HepG2 (cell line): Measurements from ENCODE around the gene MCRIP2. TPM values are rescaled to one million over a fixed set of nuclear protein-coding genes. Genes with fewer than 3 reads are reported as not detected.

Experiments used
- ATAC-seq: fragments of 200-7000 bp; cut with Tn5 transposase; 3 replicates; pipeline ENCODE4 v1.9.1; 2020; ENCODE audit warnings: mild to moderate bottlenecking, moderate library complexity
- BruUV-seq: library from RNA; stranded (reverse); fragments of 400-500 nt; replicated peaks from 2 replicates; lab custom pipeline; 2021; lab: Mats Ljungman, UMichigan
- CTCF ChIA-PET: fragments of 300-600 bp; formaldehyde crosslinking; extraction: SDS; loops from one replicate; lab custom pipeline; 2021; ENCODE audit warnings: low total read pairs, inconsistent platforms, low intra/inter-chr PET ratio; lab: Yijun Ruan, JAX
- POLR2A ChIA-PET: fragments of 350-600 bp; sonication (Branson Sonifier 250); formaldehyde crosslinking; loops from one replicate; lab custom pipeline; 2020; ENCODE audit warnings: antibody characterized with exemption, inconsistent platforms; lab: Yijun Ruan, JAX
- DNase-seq: peaks from one replicate; pipeline ENCODE4 v3.0.0-alpha.2; 2015; ENCODE audit warnings: low spot score
- FAIRE-seq: peaks from 3 replicates; lab custom pipeline; 2011; peaks lifted over from hg19 to GRCh38; lab: Jason Lieb, UNC
- H2AFZ ChIP-seq: one replicate; pipeline ENCODE4 v1.6.1; 2011; ENCODE audit warnings: low read length, inconsistent platforms
- H3K27ac ChIP-seq: fragments of 300-600 bp; 3 replicates; pipeline ENCODE4 v1.8.0; 2011; ENCODE audit warnings: mixed run types, mild to moderate bottlenecking, mixed read lengths, low read length, inconsistent platforms; ENCODE audit not compliant: insufficient read depth; ENCODE audit errors: extremely low read length
- H3K27me3 ChIP-seq, 2 experiments: fragments of 200-600 bp in 1 of 2; 2 replicates in 1 of 2; 3 replicates in 1 of 2; pipeline versions ENCODE4 v1.6.0 to v1.8.0; 2011; ENCODE audit warnings: low read length in 2 of 2, mild to moderate bottlenecking in 2 of 2, moderate library complexity in 2 of 2, inconsistent platforms in 1 of 2; ENCODE audit not compliant: insufficient read depth in 2 of 2, control insufficient read depth in 1 of 2
- H3K36me3 ChIP-seq, 2 experiments: fragments of 200-600 bp in 1 of 2; replicated peaks in 1 of 2; 2 replicates in 1 of 2; 3 replicates in 1 of 2; pipeline versions ENCODE4 v1.5.1 to v1.8.0; 2011; ENCODE audit warnings: low read length in 2 of 2, inconsistent platforms in 1 of 2; ENCODE audit not compliant: insufficient read depth in 2 of 2, control insufficient read depth in 1 of 2
- H3K4me1 ChIP-seq: 2 replicates; pipeline ENCODE4 v1.5.1; 2012; ENCODE audit warnings: low read length, inconsistent platforms; ENCODE audit not compliant: insufficient read depth
- H3K4me2 ChIP-seq: 2 replicates; pipeline ENCODE4 v1.6.0; 2011; ENCODE audit warnings: low read depth, low read length, inconsistent platforms
- H3K4me3 ChIP-seq, 3 experiments: fragments of 200-600 bp in 1 of 3; sonication (generic), shearing (Covaris generic) in 1 of 3; replicated peaks in 1 of 3; 2 replicates each; pipeline ENCODE4 v1.5.1; 2011 to 2016; ENCODE audit warnings: low read length in 3 of 3, inconsistent platforms in 2 of 3, low read depth in 2 of 3, mild to moderate bottlenecking in 2 of 3, control low read depth in 1 of 3, mixed read lengths in 1 of 3; ENCODE audit not compliant: insufficient read depth in 1 of 3
- H3K79me2 ChIP-seq: one replicate; pipeline ENCODE4 v1.6.1; 2011; ENCODE audit warnings: low read length, inconsistent platforms; ENCODE audit not compliant: insufficient read depth
- H3K9ac ChIP-seq: 2 replicates; pipeline ENCODE4 v1.6.0; 2011; ENCODE audit warnings: mild to moderate bottlenecking, low read depth, low read length, inconsistent platforms; ENCODE audit not compliant: insufficient read depth
- H3K9me3 ChIP-seq: 2 replicates; pipeline ENCODE4 v1.5.1; 2012; ENCODE audit warnings: mild to moderate bottlenecking, low read length
- H4K20me1 ChIP-seq: 2 replicates; pipeline ENCODE4 v1.6.0; 2011; ENCODE audit warnings: inconsistent platforms, mild to moderate bottlenecking, low read length, moderate library complexity; ENCODE audit not compliant: insufficient read depth
- AGO2 ChIP-seq: fragments of 200-400 bp; formaldehyde crosslinking; optimal IDR thresholded peaks from 2 replicates; pipeline ENCODE3; 2017; ENCODE audit warnings: mild to moderate bottlenecking, low read depth, low read length, moderate library complexity
- HNRNPL ChIP-seq: fragments of 200-400 bp; formaldehyde crosslinking; IDR thresholded peaks from 2 replicates; pipeline ENCODE4 v1.6.1; 2017; ENCODE audit warnings: mild to moderate bottlenecking, low read depth, low read length
- RBFOX2 ChIP-seq: fragments of 200-400 bp; formaldehyde crosslinking; IDR thresholded peaks from 2 replicates; pipeline ENCODE4 v1.6.1; 2017; ENCODE audit warnings: low read depth, mild to moderate bottlenecking, low read length
- RFX1 ChIP-seq: fragments of 450-650 bp; IDR thresholded peaks from 2 replicates; pipeline ENCODE4 v1.6.1; 2017
- ZNF274 ChIP-seq: sonication (generic); formaldehyde crosslinking; IDR thresholded peaks from 2 replicates; pipeline ENCODE4 v1.5.1; 2020; ENCODE audit warnings: mild to moderate bottlenecking, missing genetic modification reagents
- ZNF34 ChIP-seq: sonication (generic); formaldehyde crosslinking; IDR thresholded peaks from 2 replicates; pipeline ENCODE4 v1.4.0; 2020; ENCODE audit warnings: mild to moderate bottlenecking, missing genetic modification reagents, borderline replicate concordance
- ZNF546 ChIP-seq: sonication (generic); formaldehyde crosslinking; conservative IDR thresholded peaks from 2 replicates; pipeline ENCODE4 v1.8.1; 2023; ENCODE audit warnings: mild to moderate bottlenecking, missing genetic modification reagents
- WGBS: methylation state at CpG from one replicate; pipeline ENCODE4 v1.1.6; 2017; ENCODE audit warnings: low lambda C conversion rate; 5-methylcytosine and 5-hydroxymethylcytosine counted together
- in situ Hi-C: cut with HindIII; loops from 2 replicates; pipeline ENCODE4 v1.10.0; 2017; ENCODE audit warnings: low pct_unique_long_range_greater_than_20kb; ENCODE audit not compliant: extremely low pct_ligation_motif_present
- intact Hi-C: fragments of 100-400 bp; cut with micrococcal nuclease; formaldehyde crosslinking; loops from one replicate; pipeline ENCODE4 v1.10.0; 2022; ENCODE audit not compliant: unreplicated experiment
- polyA plus RNA-seq, 8 experiments: library from polyadenylated mRNA; depleted of rRNA in 3 of 8; stranded (reverse) in 7 of 8; unstranded in 1 of 8; fragments of >200 nt; fragmentation: Illumina TruSeq in 4 of 8; extraction: Trizol in 4 of 8; gene quantifications; 2 replicates each; pipeline versions ENCODE4 v1.2.1 to v1.2.3, GENCODE V29; 2011 to 2016; ENCODE audit warnings: low read depth in 4 of 8, missing spikeins in 1 of 8, mixed read lengths in 1 of 8; ENCODE audit not compliant: insufficient read depth in 1 of 8
- total RNA-seq, 5 experiments: library from RNA; depleted of rRNA; stranded (reverse); fragments of >200 nt; fragmentation: Illumina TruSeq; extraction: Trizol; gene quantifications; 2 replicates each; pipeline ENCODE4 v1.2.3, GENCODE V29; 2016; ENCODE audit warnings: low read depth in 1 of 5
- TF ChIP-seq, protein P1 (sequence below): sonication (generic); formaldehyde crosslinking; IDR thresholded peaks from 2 replicates; pipeline ENCODE4 v1.4.0; 2020; ENCODE audit warnings: missing genetic modification reagents, borderline replicate concordance
- TF ChIP-seq, protein P2 (sequence below): sonication (generic); formaldehyde crosslinking; IDR thresholded peaks from 2 replicates; pipeline ENCODE4 v1.4.0; 2020; ENCODE audit warnings: mild to moderate bottlenecking, missing genetic modification reagents

Gene MCRIP2
- total and polyA plus RNA-seq, 2 of the 13 experiments (the other 11 are each of a cell fraction or from before 2014, with no cell fraction given), result 39.6 to 76.7 TPM

DNA sequence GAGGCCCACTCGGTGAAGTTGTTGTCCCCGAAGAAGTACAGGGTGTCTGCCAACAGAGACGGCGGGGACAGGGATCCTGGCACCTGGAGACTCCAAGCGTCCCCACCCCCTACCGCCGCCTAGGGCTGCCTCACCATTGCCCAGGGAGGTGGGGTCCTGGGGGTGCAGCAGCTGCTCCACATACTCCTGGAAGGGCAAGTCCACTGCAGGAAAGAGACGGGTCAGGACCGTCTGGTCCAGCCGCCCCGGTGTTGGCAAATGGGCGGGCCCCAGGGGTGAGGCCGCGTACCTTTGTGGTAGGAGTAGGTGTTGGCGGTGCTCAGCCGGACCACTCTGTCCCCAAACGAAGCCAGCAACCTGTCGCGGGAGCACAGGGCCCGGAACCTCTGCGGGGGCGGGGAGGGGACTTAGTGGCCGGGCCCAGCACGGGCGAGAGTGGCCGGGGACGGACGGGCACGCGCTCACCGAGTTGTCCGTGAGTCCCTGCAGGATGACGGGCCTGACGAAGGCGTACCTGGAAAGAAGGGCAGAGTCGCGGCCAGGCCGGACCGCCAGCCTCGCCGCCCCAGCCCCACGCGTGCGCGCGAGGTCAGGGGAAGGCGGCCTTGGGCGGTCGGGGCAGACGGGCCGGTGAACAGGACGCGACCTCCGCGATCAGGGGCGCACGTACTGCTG is 41.9 kb downstream of the MCRIP2 start (continued):
- no peak for TF ChIP-seq ZNF274 (CRISPR knock-in tag)
- TF ChIP-seq, all 625 proteins: peak for 3

DNA sequence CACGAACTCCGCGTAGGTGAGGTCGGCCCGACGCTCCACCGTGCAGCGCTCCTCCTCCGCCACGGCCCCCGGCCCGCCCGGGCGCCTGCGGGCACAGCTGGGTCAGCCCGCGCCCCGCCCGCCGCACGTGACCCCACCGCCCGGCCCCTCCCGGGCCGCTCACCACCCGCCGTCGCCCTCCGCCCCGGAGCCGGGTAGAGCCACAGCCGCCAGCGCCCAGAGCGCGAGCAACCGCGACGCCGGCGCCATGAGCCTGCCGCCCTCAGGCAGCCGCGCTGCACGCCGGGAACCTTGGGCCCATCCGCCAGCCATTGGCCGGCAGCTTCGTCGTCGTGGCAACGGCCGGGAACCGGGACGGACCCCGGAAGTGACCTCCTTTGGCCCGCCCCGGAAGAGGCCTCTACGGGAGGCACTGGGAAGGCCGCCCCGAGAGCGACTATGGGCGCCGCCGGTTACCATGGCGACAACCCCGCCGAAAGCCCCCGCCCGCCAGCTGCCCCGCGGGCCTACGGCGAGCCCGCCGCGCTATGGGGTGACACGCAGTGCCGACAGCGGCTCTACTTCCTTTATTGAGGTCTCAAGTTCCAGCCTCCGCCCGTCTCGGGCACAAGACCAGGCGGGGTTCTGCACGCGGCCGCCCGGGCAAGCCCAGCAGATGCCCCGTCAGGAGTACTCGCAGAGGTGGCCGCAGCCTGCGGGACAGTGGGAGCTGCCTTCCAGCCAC is 42.6 kb downstream of the MCRIP2 start, which contains the start of gene JMJD8:
JMJD8 (minus strand) TSS at position 264 of the 724 bp plus-strand sequence; CDS start at position 249, 15 bp downstream.
- Histone ChIP-seq H3K27me3 (no peaks in the 10 kb centered on the region; a peak in 1 of 5 replicates), H3K27ac (no peak within 1 kb of the TSS), H3K79me2 (peaks cover 18% of the 10 kb centered on the region), H3K4me3 (no peak within 1 kb of the TSS), H3K36me3 (peaks cover 11 to 20% of the 10 kb centered on the region in 2 experiments; a peak in 4 of 5 replicates), H3K4me1 (peaks cover 23% of the 10 kb centered on the region), H3K9ac (no peak within 1 kb of the TSS), H3K9me3 (no peaks in the 10 kb centered on the region), H2AFZ (no peak within 1 kb of the TSS), H3K4me2 (no peak within 1 kb of the TSS), H4K20me1 (0 out of 2 replicates have a peak, but pooled peaks cover 3% of the 10 kb centered on the region)
- DNase-seq (no peak), FAIRE-seq (no peak), ATAC-seq (no peak)
- ChIA-PET CTCF (no interaction called here), POLR2A (no interaction called here)
- in situ Hi-C loops, result no loop called here
- intact Hi-C loops, result no loop called here
- 98% methylated on average over 67 of the region's 91 CpGs for WGBS
- TF ChIP-seq HNRNPL (0 out of 2 replicates have a peak, but pooled peaks have one; percentile 17), ZNF546 (CRISPR knock-in tag) (no peak), RFX1 (peak; percentile 48; the same call in 1 of the 2 replicates), RBFOX2 (peak; percentile 15), AGO2 (peak; percentile 18), ZNF34 (CRISPR knock-in tag) (no peak)
- TF ChIP-seq, protein P1, sequence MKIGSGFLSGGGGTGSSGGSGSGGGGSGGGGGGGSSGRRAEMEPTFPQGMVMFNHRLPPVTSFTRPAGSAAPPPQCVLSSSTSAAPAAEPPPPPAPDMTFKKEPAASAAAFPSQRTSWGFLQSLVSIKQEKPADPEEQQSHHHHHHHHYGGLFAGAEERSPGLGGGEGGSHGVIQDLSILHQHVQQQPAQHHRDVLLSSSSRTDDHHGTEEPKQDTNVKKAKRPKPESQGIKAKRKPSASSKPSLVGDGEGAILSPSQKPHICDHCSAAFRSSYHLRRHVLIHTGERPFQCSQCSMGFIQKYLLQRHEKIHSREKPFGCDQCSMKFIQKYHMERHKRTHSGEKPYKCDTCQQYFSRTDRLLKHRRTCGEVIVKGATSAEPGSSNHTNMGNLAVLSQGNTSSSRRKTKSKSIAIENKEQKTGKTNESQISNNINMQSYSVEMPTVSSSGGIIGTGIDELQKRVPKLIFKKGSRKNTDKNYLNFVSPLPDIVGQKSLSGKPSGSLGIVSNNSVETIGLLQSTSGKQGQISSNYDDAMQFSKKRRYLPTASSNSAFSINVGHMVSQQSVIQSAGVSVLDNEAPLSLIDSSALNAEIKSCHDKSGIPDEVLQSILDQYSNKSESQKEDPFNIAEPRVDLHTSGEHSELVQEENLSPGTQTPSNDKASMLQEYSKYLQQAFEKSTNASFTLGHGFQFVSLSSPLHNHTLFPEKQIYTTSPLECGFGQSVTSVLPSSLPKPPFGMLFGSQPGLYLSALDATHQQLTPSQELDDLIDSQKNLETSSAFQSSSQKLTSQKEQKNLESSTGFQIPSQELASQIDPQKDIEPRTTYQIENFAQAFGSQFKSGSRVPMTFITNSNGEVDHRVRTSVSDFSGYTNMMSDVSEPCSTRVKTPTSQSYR (CRISPR knock-in tag), result no peak
- TF ChIP-seq, protein P2, sequence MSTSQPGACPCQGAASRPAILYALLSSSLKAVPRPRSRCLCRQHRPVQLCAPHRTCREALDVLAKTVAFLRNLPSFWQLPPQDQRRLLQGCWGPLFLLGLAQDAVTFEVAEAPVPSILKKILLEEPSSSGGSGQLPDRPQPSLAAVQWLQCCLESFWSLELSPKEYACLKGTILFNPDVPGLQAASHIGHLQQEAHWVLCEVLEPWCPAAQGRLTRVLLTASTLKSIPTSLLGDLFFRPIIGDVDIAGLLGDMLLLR (CRISPR knock-in tag), result no peak
- no TSS peak for BruUV-seq
